ENCODE results near the gene SUN2. TPM values are rescaled to one million over a fixed set of nuclear protein-coding genes. Genes with fewer than 3 reads are reported as not detected.

Gene SUN2
- total and polyA plus RNA-seq, 2 donors (not counting 1 experiment from before 2014, with no cell fraction given): 27.4 to 76.6 TPM

DNA sequence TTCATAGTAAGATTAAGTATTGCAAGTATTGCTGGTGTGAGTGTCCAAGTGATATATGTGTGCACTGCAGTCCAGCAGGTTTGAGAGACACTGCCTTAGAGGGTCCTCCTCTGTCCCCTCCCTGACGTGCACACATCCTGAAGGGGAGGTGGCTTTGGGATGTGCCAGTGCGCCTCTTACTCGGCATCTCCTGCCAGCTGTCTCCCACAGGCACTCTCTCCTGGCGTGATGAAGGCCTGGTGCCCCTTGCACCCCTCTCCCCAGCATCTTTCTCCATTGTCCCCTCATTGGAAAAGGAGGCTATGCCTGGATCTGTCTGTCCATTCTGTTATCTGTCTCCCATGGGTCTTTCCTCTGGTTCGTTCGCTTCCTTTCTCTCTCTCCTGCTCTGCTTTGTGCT lies 25.9 kb downstream of the SUN2 start:
- Histone ChIP-seq H2AFZ (ENCODE audit: low read length) (no peak overlapping the region), H3K27me3 (ENCODE audit: control insufficient read depth, insufficient read depth, low read length) (no peaks in the 10 kb centered on the region), H3K79me2 (ENCODE audit: control insufficient read depth, insufficient read depth, low read length) (no peaks in the 10 kb centered on the region), H3K4me1 (ENCODE audit: control insufficient read depth, extremely low read depth, insufficient read depth, low read length) (peaks cover 7% of the 10 kb centered on the region), H3K27ac (ENCODE audit: insufficient read depth, low read length) (no peak overlapping the region), H4K20me1 (ENCODE audit: control insufficient read depth, extremely low read depth, insufficient read depth, low read length) (no peaks in the 10 kb centered on the region), H3K36me3 (ENCODE audit: control insufficient read depth, insufficient read depth, low read length) (peaks cover 47% of the 10 kb centered on the region), H3K9me3 (ENCODE audit: control insufficient read depth, insufficient read depth, low read depth, low read length) (no peaks in the 10 kb centered on the region), H3K4me3 (replicated peaks in 1 of 4; ENCODE audit: control extremely low read depth in 1 of 4, insufficient read depth in 1 of 4, low read depth in 3 of 4, low read length in 4 of 4) (no peak overlapping the region), H3K4me2 (ENCODE audit: extremely low read depth, insufficient read depth, low read length) (no peak overlapping the region), H3K9ac (ENCODE audit: insufficient read depth, low read length) (no peak overlapping the region)
- no peak for DNase-seq (ENCODE audit: low read depth in 2 of 2)
- TF ChIP-seq, protein P1, sequence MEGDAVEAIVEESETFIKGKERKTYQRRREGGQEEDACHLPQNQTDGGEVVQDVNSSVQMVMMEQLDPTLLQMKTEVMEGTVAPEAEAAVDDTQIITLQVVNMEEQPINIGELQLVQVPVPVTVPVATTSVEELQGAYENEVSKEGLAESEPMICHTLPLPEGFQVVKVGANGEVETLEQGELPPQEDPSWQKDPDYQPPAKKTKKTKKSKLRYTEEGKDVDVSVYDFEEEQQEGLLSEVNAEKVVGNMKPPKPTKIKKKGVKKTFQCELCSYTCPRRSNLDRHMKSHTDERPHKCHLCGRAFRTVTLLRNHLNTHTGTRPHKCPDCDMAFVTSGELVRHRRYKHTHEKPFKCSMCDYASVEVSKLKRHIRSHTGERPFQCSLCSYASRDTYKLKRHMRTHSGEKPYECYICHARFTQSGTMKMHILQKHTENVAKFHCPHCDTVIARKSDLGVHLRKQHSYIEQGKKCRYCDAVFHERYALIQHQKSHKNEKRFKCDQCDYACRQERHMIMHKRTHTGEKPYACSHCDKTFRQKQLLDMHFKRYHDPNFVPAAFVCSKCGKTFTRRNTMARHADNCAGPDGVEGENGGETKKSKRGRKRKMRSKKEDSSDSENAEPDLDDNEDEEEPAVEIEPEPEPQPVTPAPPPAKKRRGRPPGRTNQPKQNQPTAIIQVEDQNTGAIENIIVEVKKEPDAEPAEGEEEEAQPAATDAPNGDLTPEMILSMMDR (conservative IDR thresholded peaks at IDR 0.05 in 1 of 2, IDR thresholded peaks at IDR 0.05 in 1 of 2; ENCODE audit: low read depth in 1 of 2, low read length in 2 of 2): no peak
- TF ChIP-seq EZH2 (IDR thresholded peaks at IDR 0.05; ENCODE audit: low read length, missing control alignments): no peak

DNA sequence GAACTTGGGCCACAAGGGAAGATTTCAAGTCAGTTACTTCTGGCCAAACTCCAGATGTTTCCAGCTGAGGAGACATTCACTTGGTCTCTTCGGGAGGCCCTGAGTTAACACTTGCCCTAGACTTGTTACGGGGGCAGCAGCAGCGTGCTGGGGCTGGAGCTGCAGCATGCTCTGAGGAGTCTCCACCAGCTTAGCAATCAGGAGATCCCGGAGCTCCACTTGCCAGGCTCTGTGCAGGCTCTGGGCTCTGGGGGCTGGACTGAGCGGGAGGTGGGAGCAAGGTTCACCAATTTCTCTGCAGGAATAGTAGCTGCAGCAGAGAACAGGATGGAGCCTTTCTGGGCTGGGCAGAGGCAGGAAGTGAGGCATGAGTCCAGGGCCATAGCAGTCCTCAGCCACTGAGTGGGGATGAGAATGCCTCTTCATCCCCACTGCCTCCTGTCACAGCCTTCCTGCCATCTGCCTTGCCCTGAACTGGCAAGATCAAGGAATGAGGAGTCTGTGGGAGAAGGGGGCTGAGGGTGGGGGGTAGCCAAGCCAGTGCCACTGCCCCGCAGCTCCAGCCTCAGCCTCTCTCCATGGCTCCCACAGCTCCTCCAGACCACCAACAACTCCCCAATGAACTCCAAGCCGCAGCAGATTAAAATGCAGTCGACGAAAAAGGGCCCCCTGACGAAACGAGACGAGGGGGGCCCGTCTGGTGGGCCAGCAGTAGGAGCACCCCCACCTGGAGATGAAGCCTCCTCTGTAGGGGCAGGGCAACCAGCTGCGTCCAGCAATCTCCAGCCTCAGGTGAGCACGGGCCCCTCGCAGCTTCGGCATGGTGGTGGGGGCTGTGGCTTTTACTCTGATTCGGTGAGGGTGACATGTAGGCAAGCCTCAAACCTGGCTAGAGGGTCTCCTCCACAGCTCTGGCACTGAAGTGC lies 26.7 kb downstream of the SUN2 start:
- TF ChIP-seq EZH2 (IDR thresholded peaks at IDR 0.05; ENCODE audit: low read length, missing control alignments): no peak
- TF ChIP-seq, protein P1 (conservative IDR thresholded peaks at IDR 0.05 in 1 of 2, IDR thresholded peaks at IDR 0.05 in 1 of 2; ENCODE audit: low read depth in 1 of 2, low read length in 2 of 2): no peak
- no peak for DNase-seq (ENCODE audit: low read depth in 2 of 2)
- H3K27me3 ChIP-seq (ENCODE audit: control insufficient read depth, insufficient read depth, low read length): no peaks in the 10 kb centered on the region
- H3K4me3 ChIP-seq (replicated peaks in 1 of 4; ENCODE audit: control extremely low read depth in 1 of 4, insufficient read depth in 1 of 4, low read depth in 3 of 4, low read length in 4 of 4): no peak overlapping the region
- H3K27ac ChIP-seq (ENCODE audit: insufficient read depth, low read length): no peak overlapping the region
- H3K4me2 ChIP-seq (ENCODE audit: extremely low read depth, insufficient read depth, low read length): no peak overlapping the region
- no peak overlapping the region for H3K9ac ChIP-seq (ENCODE audit: insufficient read depth, low read length)
- H3K9me3 ChIP-seq (ENCODE audit: control insufficient read depth, insufficient read depth, low read depth, low read length): no peaks in the 10 kb centered on the region
- H4K20me1 ChIP-seq (ENCODE audit: control insufficient read depth, extremely low read depth, insufficient read depth, low read length): no peaks in the 10 kb centered on the region
- H2AFZ ChIP-seq (ENCODE audit: low read length): no peak overlapping the region
- peaks cover 6% of the 10 kb centered on the region for H3K4me1 ChIP-seq (ENCODE audit: control insufficient read depth, extremely low read depth, insufficient read depth, low read length)
- peaks cover 47% of the 10 kb centered on the region for H3K36me3 ChIP-seq (ENCODE audit: control insufficient read depth, insufficient read depth, low read length)
- no peaks in the 10 kb centered on the region for H3K79me2 ChIP-seq (ENCODE audit: control insufficient read depth, insufficient read depth, low read length)

DNA sequence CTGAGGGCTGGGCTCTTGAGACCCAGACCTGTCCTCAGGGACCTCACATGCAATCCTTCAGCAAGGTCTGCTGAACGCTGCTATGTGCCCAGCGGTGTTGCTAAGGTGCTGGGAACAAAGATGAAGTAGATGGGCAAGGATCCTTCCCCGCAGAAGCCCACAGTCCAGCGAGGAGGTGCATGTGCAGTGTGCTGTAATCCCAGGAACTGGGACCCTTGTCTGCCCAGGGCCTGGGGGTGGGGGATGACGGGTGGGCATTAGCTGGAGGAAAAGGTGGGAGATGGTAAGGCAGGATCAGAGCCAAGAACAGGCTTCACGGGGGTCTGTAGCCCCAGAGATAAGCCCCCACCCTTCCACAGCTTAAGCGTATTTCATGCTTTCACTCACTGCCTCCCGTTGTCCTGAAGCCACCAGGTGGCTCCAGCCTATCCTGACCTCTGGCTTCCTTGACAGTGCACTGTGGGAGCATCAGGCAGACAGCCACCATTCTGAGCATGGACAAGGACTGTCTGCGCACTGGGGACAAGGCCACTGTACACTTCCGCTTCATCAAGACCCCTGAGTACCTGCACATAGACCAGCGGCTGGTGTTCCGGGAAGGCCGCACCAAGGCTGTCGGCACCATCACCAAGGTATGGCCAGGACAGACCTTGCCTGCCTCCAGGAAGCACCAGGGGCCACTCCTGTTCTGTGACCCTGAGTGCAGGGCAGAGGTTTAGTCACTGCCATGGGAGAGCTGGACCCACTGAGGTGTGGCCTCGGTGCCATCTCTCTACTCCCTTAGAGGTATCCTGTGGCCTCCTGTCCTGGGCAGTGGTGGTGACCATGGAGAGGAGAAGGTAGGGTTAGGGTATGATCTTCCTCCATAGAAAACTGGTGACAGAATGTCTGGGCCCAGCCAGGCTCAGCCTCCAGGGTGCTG lies 28.0 kb downstream of the SUN2 start:
- Histone ChIP-seq H4K20me1 (ENCODE audit: control insufficient read depth, extremely low read depth, insufficient read depth, low read length) (no peaks in the 10 kb centered on the region), H3K9ac (ENCODE audit: insufficient read depth, low read length) (peak overlapping the region; percentile 5), H3K36me3 (ENCODE audit: control insufficient read depth, insufficient read depth, low read length) (peaks cover 48% of the 10 kb centered on the region), H3K9me3 (ENCODE audit: control insufficient read depth, insufficient read depth, low read depth, low read length) (no peaks in the 10 kb centered on the region), H3K4me3 (replicated peaks in 1 of 4; ENCODE audit: control extremely low read depth in 1 of 4, insufficient read depth in 1 of 4, low read depth in 3 of 4, low read length in 4 of 4) (no peak overlapping the region), H3K79me2 (ENCODE audit: control insufficient read depth, insufficient read depth, low read length) (no peaks in the 10 kb centered on the region), H3K4me2 (ENCODE audit: extremely low read depth, insufficient read depth, low read length) (no peak overlapping the region), H3K27me3 (ENCODE audit: control insufficient read depth, insufficient read depth, low read length) (no peaks in the 10 kb centered on the region), H2AFZ (ENCODE audit: low read length) (no peak overlapping the region), H3K27ac (ENCODE audit: insufficient read depth, low read length) (no peak overlapping the region), H3K4me1 (ENCODE audit: control insufficient read depth, extremely low read depth, insufficient read depth, low read length) (no peaks in the 10 kb centered on the region)
- DNase-seq (ENCODE audit: low read depth in 2 of 2): no peak
- TF ChIP-seq, protein P1 (conservative IDR thresholded peaks at IDR 0.05 in 1 of 2, IDR thresholded peaks at IDR 0.05 in 1 of 2; ENCODE audit: low read depth in 1 of 2, low read length in 2 of 2): no peak
- no peak for TF ChIP-seq EZH2 (IDR thresholded peaks at IDR 0.05; ENCODE audit: low read length, missing control alignments)

All from fibroblast of lung (primary cell).